Astrocyte of the cerebellum (primary cell): Measurements from ENCODE around the gene HDAC4.

Experiments used
- DNase-seq: peaks from one replicate; pipeline ENCODE4 v3.0.0-alpha.2; 2011; ENCODE audit warnings: low read depth
- H3K4me3 ChIP-seq: 2 replicates; pipeline ENCODE4 v1.5.1; 2011; ENCODE audit warnings: mild to moderate bottlenecking, low read depth, low read length, moderate library complexity
- in situ Hi-C: cut with HindIII; loops from 2 replicates; pipeline ENCODE4 v1.10.0; 2017; ENCODE audit warnings: low sequenced_read_pairs
- TF ChIP-seq, protein P1 (sequence below): IDR thresholded peaks from 2 replicates; pipeline ENCODE4 v1.5.1; 2012; ENCODE audit warnings: low read length, low read depth, moderate library complexity, mild to moderate bottlenecking; ENCODE audit errors: missing control alignments

HDAC4 gene

DNA sequence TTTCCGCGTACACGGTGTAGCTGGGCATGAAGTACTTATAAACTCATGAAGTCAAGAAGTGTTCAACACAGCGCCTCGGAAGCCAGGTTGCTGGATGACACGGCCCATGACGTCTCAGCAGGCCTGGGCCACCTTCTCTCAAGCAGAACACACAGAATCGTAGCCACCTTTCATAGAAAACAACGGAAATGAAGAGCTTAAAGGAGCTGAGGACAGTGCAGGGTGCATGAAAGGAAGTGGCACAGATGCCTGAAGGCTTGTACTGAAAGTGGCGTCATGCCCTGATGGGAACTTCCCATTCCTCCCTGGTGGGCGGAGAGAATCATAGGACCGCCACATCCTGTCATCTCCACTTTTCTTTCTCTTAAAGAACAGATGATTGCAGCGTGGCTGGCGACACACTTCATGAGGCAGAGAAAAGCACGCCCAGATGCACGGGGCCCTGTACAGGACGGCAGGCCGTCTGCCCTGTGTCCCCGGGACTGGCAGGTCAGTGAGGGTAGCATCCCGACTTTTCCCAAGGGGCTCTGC is 31.1 kb downstream of the HDAC4 start:
- TF ChIP-seq, protein P1, sequence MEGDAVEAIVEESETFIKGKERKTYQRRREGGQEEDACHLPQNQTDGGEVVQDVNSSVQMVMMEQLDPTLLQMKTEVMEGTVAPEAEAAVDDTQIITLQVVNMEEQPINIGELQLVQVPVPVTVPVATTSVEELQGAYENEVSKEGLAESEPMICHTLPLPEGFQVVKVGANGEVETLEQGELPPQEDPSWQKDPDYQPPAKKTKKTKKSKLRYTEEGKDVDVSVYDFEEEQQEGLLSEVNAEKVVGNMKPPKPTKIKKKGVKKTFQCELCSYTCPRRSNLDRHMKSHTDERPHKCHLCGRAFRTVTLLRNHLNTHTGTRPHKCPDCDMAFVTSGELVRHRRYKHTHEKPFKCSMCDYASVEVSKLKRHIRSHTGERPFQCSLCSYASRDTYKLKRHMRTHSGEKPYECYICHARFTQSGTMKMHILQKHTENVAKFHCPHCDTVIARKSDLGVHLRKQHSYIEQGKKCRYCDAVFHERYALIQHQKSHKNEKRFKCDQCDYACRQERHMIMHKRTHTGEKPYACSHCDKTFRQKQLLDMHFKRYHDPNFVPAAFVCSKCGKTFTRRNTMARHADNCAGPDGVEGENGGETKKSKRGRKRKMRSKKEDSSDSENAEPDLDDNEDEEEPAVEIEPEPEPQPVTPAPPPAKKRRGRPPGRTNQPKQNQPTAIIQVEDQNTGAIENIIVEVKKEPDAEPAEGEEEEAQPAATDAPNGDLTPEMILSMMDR: no peak
- in situ Hi-C loops: loop anchor here (25.0 kb wide), 1 partner anchor 232 kb away; no protein-coding TSS in a partner anchor
- no peak overlapping the region for H3K4me3 ChIP-seq
- no peak for DNase-seq

DNA sequence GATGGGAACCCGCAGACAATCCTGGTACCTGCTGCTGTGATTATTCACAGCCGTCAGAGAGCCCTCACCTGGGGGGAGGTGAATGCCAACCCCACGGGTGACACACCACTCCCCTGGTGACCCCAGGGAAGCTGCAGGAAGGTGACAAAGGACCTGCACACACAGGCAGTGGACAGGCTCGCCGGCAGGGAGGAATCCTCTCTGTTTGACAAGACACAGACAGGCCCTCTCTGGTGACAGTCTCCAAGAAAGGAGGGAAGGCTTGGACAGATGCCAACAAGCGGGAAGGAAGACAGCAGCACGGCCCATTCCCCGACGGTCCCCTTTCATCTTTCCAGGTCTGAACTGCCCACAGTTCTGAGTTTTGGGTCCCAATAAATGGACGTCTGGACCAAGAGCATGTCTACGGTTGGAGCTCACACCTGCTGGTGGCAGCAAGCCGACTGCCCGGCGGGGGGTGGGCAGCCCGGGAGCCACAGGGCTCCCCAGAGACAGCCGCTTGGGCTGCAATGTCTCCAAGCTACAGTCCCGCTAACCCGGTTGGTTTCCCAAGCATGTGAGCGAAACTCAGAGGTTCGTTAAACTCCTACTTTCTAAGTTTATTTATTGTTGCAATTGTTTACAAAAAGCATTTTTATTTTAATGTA is 31.8 kb downstream of the HDAC4 start:
- in situ Hi-C loops: loop anchor here (25.0 kb wide), 1 partner anchor 232 kb away; no protein-coding TSS in a partner anchor
- H3K4me3 ChIP-seq: no peak overlapping the region
- TF ChIP-seq, protein P1: no peak
- DNase-seq: no peak

DNA sequence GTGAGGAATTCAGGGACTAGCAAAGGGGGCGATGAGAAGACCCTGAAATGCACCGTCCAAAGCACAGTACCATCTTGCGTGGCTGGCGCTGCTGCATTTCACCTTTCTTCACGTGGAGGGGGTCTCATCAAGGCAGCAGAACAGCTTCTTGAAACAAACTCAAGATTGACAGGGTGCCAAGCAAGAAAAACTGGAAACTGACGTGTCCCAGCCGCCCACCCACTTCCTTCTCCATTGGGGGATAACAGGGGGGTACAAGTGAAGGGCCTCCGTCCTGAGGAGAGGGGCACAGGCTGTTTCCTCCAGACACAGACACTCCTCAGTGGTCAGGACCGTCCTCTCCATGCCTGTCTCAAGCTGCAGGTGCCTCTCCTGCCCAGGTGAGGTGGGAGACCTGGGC is 32.5 kb downstream of the HDAC4 start:
- in situ Hi-C loops: loop anchor here (25.0 kb wide), 1 partner anchor 231 kb away; no protein-coding TSS in a partner anchor
- H3K4me3 ChIP-seq: no peak overlapping the region
- TF ChIP-seq, protein P1: no peak
- DNase-seq: no peak

DNA sequence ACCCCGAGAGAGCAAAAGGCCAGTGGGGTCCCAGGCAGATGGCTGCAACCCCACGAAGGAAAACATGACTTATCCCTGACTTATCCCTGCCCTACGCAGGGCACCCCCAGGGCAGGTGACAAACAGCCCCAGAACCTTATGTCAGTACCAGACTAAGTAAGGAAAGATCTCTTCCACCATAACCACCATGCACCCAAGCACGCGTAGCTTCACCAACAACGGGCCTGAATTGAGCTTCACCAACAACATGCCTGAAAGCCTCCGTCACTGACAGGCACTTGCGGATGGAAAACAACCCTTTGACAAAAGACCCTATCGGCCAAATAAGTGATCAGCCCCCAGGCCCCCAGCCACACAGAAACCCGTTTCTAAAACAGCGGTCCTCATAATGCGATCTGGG is 34.1 kb downstream of the HDAC4 start:
- no peak for DNase-seq
- no peak overlapping the region for H3K4me3 ChIP-seq
- TF ChIP-seq, protein P1: no peak
- in situ Hi-C loops: loop anchor here (25.0 kb wide), 1 partner anchor 229 kb away; no protein-coding TSS in a partner anchor

DNA sequence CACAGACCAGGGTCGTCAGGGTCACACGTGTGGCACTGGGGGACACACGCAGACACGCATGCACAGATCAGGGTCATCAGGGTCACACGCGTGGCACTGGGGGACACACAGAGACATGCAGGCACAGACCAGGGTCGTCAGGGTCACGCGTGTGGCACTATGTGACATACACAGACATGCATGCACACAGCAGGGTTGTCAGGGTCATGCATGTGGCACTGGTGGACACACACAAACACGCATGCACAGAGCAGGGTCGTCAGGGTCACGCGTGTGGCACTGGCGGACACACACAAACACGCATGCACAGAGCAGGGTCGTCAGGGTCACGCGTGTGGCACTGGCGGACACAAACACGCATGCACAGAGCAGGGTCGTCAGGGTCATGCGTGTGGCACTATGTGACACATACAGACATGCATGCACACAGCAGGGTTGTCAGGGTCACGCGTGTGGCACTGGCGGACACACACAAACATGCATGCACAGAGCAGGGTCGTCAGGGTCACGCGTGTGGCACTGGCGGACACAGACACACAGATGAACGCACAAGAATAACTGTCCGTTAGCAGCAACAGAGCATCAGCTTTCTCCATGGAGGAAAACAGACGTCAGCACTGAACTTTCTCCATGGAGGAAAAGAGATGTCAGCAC is 34.9 kb downstream of the HDAC4 start:
- DNase-seq: no peak
- no peak overlapping the region for H3K4me3 ChIP-seq
- in situ Hi-C loops: loop anchor here (25.0 kb wide), 1 partner anchor 229 kb away; no protein-coding TSS in a partner anchor
- TF ChIP-seq, protein P1: no peak

DNA sequence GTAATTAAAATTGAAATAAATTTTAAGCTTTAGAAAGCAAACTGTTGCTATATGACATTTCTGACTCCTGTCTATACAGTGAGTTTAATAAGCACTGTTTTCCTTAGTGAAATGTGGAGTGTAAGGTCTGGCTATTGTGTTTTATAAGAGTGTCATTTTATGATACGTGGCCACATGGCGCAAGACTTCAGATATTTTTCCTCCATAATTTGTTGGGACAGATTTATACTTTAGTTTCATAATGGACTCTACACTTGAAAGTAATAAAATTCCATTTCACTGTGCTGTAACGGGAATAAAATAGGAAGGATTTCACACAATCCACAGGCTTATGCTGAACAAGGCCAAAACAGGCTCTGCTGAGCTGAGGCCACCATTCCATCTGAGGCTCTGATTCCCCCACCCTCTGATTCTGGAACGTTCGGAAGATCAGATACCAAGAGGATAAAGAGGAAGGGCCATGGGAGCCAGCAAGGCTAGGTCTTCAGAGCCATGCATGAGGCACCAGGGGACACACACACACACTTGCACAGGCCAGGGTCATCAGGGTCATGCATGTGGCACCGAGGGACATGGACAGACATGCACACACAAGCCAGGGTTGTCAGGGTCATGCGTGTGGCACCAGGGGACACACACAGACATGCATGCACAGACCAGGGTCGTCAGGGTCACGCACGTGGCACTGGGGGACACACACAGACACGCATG is 35.6 kb downstream of the HDAC4 start:
- TF ChIP-seq, protein P1: no peak
- in situ Hi-C loops: loop anchor here (25.0 kb wide), 1 partner anchor 228 kb away; no protein-coding TSS in a partner anchor
- H3K4me3 ChIP-seq: no peak overlapping the region
- no peak for DNase-seq
